HG02759 (cell line): ENCODE results near the gene REG1B.
"Not testable (repeated sequence)": the region's sequence is repeated elsewhere in the genome, so short reads cannot be mapped to it uniquely, and the experiment has no call there.

Experiments
- ATAC-seq: cut with Tn5 transposase; IDR thresholded peaks from one replicate; pipeline ENCODE4 v1.9.1; 2021; ENCODE audit warnings: mild to moderate bottlenecking, moderate library complexity; ENCODE audit not compliant: unreplicated experiment

REG1B gene

GRCh38 chr2:79084495-79085135 is 3.2 kb downstream of the REG1B start:
- no peak for ATAC-seq

- no peak for ATAC-seq
These were observed 4.1 kb downstream of the REG1B start for GRCh38 chr2:79083597-79084251.

- ATAC-seq = no peak
These were observed 4.8 kb downstream of the REG1B start for GRCh38 chr2:79082987-79083386.

- ATAC-seq = no peak
These were observed 16.7 kb downstream of the REG1B start for GRCh38 chr2:79071078-79071477.

GRCh38 chr2:79065201-79065600 is 22.6 kb downstream of the REG1B start:
- ATAC-seq = no peak

- ATAC-seq = not testable (repeated sequence)
These were observed 33.0 kb downstream of the REG1B start for GRCh38 chr2:79054769-79055168.

- ATAC-seq = not testable (repeated sequence)
These were observed 34.3 kb downstream of the REG1B start for GRCh38 chr2:79053486-79053885.

- no peak for ATAC-seq
These were observed 46.8 kb downstream of the REG1B start for GRCh38 chr2:79041032-79041448.

- no peak for ATAC-seq
These were observed 47.8 kb downstream of the REG1B start for GRCh38 chr2:79039944-79040343.
